ACC112 (cell line): ENCODE results near the gene LRWD1.

Experiments used
- H2AFZ ChIP-seq: fragments of 200-600 bp; sonication (generic); one replicate; pipeline ENCODE4 v1.6.0; 2017; ENCODE audit warnings: antibody characterized with exemption, low read length; ENCODE audit not compliant: unreplicated experiment
- H3K27ac ChIP-seq: fragments of 200-600 bp; sonication (generic); 2 replicates; pipeline ENCODE4 v1.5.1; 2014; ENCODE audit warnings: low read depth, mild to moderate bottlenecking, antibody characterized with exemption, low read length, moderate library complexity
- H3K27me3 ChIP-seq: fragments of 200-600 bp; sonication (generic); 2 replicates; pipeline ENCODE4 v1.6.1; 2014; ENCODE audit warnings: mild to moderate bottlenecking, antibody characterized with exemption, low read length, moderate library complexity, mixed read lengths; ENCODE audit not compliant: insufficient read depth
- H3K36me3 ChIP-seq: fragments of 200-600 bp; sonication (generic); 2 replicates; pipeline ENCODE4 v1.6.1; 2016; ENCODE audit warnings: mild to moderate bottlenecking, antibody characterized with exemption, low read length, moderate library complexity, mixed read lengths; ENCODE audit not compliant: insufficient read depth
- H3K4me1 ChIP-seq: fragments of 200-600 bp; sonication (generic); one replicate; pipeline ENCODE4 v1.6.1; 2016; ENCODE audit warnings: low read length, mixed read lengths; ENCODE audit not compliant: insufficient read depth, unreplicated experiment, control insufficient read depth
- H3K4me3 ChIP-seq: fragments of 200-600 bp; sonication (generic); 2 replicates; pipeline ENCODE4 v1.5.1; 2014; ENCODE audit warnings: mild to moderate bottlenecking, low read depth, low read length
- H3K79me2 ChIP-seq: fragments of 200-600 bp; sonication (generic); one replicate; pipeline ENCODE4 v1.6.0; 2016; ENCODE audit warnings: low read length; ENCODE audit not compliant: control insufficient read depth, unreplicated experiment, insufficient read depth

The LRWD1 gene

DNA sequence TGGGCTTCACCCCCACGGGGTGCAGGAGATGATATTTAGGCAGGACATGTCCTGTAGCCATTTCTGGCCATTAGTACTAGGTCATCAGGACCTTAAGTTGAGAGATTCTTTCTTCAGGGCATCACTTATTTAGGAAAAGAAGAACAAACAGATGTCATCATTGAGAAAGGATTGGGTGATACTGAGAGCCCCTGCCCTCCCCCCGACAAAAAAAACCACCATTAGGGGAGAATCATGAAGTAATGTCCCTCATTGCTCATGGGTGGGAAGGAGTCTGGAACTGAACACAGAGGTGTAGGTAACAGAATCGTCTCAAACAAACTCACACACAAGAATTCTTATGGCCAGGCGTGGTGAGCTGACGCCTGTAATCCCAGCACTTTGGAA, 37.8 kb upstream of the LRWD1 start:
- no peaks in the 10 kb centered on the region for H3K4me1 ChIP-seq
- no peak overlapping the region for H2AFZ ChIP-seq
- H3K27me3 ChIP-seq = no peaks in the 10 kb centered on the region
- H3K4me3 ChIP-seq = no peak overlapping the region
- H3K27ac ChIP-seq = no peak overlapping the region
- peaks cover 6% of the 10 kb centered on the region; the same call in 1 of the 2 replicates for H3K36me3 ChIP-seq
- H3K79me2 ChIP-seq = no peaks in the 10 kb centered on the region

DNA sequence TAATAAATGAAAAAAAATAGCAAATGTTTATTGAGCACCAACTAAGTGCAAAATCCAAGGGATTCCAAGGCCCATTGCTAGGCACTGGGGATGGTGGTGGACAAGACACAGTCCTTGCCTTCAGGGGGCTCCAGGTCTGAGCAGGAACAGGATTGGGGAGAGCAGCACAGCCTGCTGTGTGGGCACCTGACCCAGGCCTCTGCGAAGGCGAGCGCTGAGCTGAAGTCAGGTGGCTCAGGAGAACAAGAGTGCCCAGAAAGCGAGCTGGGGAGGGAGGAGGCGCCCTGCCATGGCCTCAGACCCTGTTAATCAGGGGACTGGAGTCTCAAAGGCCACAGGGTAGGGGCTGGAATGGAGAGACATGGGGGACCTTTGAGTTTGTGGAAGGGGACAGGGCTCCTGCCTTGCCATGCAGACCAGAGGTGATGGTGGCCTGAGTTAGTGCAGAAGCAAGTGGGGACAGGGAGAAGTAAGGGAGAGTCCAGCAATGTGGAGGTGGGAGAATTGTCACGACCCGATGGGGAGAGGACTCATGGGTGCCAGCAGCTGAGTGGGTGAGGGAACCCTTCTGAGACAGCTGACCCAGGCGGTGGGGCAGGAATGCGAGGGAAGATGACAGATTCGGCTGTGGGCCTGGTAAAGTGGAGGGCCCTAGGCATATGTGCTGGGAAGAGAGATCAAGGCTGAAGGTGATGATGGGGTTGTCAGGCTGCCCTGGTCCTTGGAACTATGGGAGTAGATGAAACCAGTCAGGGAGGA, 35.5 kb upstream of the LRWD1 start:
- Histone ChIP-seq H3K36me3 (peaks cover 6% of the 10 kb centered on the region; the same call in 1 of the 2 replicates), H3K27ac (no peak overlapping the region), H3K79me2 (peaks cover 4% of the 10 kb centered on the region), H2AFZ (no peak overlapping the region), H3K4me1 (peaks cover 6% of the 10 kb centered on the region), H3K27me3 (no peaks in the 10 kb centered on the region), H3K4me3 (no peak overlapping the region)

DNA sequence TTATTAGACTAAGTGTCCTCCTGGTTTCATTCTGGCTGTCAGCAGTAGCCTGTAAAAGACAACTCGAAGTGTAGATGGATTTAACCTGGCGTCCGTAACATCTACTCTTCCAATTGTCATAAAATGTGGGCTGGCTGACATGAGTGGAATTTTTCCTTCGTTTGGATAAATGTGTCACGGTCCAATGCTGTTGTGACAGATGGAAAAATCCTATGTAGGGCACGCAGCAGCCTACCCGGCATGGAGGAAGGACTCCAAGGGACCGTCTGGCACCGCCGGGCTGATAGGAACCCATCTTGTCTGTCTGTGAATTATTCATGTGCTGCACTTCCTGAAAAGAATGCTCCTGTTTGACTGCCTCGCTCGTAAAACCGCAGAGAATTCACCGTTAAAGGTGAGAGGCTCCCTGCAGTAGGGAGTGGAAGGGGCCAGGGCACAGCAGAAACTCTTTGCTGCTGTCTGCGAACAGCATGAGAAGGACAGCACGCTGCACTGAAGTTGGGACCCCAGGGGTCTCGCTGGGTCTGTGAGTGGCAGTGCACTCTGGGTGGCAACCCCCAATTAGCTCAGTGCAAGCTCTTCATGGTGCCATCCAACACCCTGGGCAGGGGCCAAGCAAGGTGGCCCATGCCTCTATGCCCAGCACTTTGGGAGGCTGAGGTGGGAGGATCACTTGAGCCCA, 33.0 kb upstream of the LRWD1 start:
- Histone ChIP-seq H3K36me3 (no peaks in the 10 kb centered on the region), H3K79me2 (peaks cover 14% of the 10 kb centered on the region), H2AFZ (no peak overlapping the region), H3K27ac (no peak overlapping the region), H3K4me3 (no peak overlapping the region), H3K4me1 (peaks cover 14% of the 10 kb centered on the region), H3K27me3 (no peaks in the 10 kb centered on the region)

- no peak overlapping the region for H3K27ac ChIP-seq
These were observed 32.2 kb upstream of the LRWD1 start for GRCh38 chr7:102432442-102433218.

DNA sequence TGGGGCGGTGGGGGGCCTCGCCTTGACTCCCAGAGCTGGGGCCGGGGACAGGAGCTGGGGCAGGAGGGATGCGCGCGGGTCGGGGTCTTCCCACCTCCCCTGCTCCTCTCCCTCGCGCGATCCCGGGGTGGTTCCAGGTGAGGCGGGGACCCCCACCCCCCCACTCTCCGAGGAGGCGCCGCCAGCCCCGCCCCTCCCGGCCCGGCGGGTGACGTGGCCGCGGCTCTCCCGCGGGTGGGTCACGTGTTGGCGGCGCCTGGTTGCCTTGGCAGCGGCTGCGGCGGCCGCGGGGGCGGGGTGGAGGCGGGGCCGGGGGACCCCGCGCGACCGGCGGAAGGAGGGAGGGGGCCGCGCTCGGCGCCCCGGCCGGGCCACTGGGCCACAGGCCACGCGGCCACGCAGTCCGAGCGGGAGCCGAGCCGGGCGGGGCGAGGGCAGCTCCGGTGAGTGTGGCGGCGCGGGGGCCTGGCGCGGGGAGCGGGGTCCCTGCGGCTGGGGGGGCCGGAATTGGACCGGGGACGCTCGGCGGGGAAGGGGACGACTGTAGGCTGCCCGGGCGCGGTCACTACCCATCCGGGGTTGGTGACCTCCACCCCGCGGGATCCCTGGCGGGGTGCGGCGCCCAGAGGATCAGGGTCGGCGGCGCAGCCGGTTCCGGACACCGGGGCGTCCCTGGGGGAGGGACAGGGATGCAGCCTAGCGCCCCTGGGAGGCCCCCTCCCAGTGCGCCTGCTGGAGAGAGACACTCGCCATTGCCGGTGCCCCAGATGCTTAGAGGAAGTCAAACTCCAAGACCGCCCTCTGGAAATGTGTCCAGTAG, 31.4 kb upstream of the LRWD1 start, which contains the start of gene ORAI2:
Gene ORAI2 (plus strand): TSS at position 357 of the 820 bp plus-strand sequence. CDS start 5,382 bp downstream, outside the sequence.
- Histone ChIP-seq H3K79me2 (peaks cover 14% of the 10 kb centered on the region), H3K27ac (peak within 1 kb of the TSS; percentile 19; the same call in 1 of the 2 replicates), H3K36me3 (no peaks in the 10 kb centered on the region), H2AFZ (peak within 1 kb of the TSS; percentile 96), H3K4me1 (peaks cover 14% of the 10 kb centered on the region), H3K27me3 (no peaks in the 10 kb centered on the region), H3K4me3 (peak within 1 kb of the TSS; percentile 97)

More at GRCh38 chr7:102432442-102433218, 32.2 kb upstream of the LRWD1 start:
- H3K36me3 ChIP-seq = no peaks in the 10 kb centered on the region
- peaks cover 14% of the 10 kb centered on the region for H3K4me1 ChIP-seq
- H3K4me3 ChIP-seq = peak overlapping the region; percentile 97
- H3K27me3 ChIP-seq = no peaks in the 10 kb centered on the region
- peaks cover 14% of the 10 kb centered on the region for H3K79me2 ChIP-seq
- H2AFZ ChIP-seq = peak overlapping the region; percentile 96

DNA sequence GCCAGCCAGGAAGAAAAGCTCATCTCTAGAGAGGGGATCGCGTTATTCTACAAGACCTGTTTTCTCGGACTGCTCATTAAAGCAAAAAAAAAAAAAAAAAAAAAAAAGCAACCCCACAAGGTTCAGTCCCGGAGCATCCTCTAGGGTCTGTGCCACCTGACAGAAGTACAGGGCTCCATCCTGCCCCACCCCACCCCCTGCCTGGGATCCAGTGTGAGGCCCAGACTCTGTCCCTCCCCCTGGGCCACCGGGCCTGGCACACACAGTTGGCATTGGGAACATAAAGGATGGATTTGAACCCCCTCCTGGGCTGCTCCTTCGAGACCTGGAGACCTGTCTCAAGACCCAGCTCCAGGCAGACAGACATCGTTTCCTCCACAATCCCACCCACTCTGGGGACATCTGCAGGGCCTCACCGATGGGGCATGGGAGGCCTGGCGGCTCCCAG, 30.7 kb upstream of the LRWD1 start:
- H3K4me1 ChIP-seq = peaks cover 14% of the 10 kb centered on the region
- H3K79me2 ChIP-seq = peaks cover 14% of the 10 kb centered on the region

GRCh38 chr7:102436118-102436517, 28.7 kb upstream of the LRWD1 start:
- H3K27me3 ChIP-seq = no peaks in the 10 kb centered on the region
- no peak overlapping the region for H2AFZ ChIP-seq
- no peak overlapping the region for H3K4me3 ChIP-seq
- peaks cover 14% of the 10 kb centered on the region for H3K79me2 ChIP-seq
- no peak overlapping the region for H3K27ac ChIP-seq
- peaks cover 26% of the 10 kb centered on the region for H3K4me1 ChIP-seq
- no peaks in the 10 kb centered on the region for H3K36me3 ChIP-seq

More for the DNA sequence above, 30.7 kb upstream of the LRWD1 start:
- Histone ChIP-seq H2AFZ (peak overlapping the region; percentile 96), H3K27me3 (no peaks in the 10 kb centered on the region), H3K27ac (no peak overlapping the region), H3K4me3 (peak overlapping the region; percentile 97), H3K36me3 (no peaks in the 10 kb centered on the region)

GRCh38 chr7:102439963-102440795, 24.6 kb upstream of the LRWD1 start:
- Histone ChIP-seq H2AFZ (no peak overlapping the region), H3K4me3 (no peak overlapping the region), H3K4me1 (peaks cover 12% of the 10 kb centered on the region), H3K27ac (peak overlapping the region; percentile 64), H3K36me3 (no peaks in the 10 kb centered on the region; the same call in 1 of the 2 replicates), H3K79me2 (peaks cover 2% of the 10 kb centered on the region), H3K27me3 (no peaks in the 10 kb centered on the region)

GRCh38 chr7:102444961-102445673, 19.7 kb upstream of the LRWD1 start:
- no peak overlapping the region for H3K27ac ChIP-seq
- H2AFZ ChIP-seq = no peak overlapping the region
- no peak overlapping the region for H3K4me3 ChIP-seq
- peaks cover 14% of the 10 kb centered on the region for H3K4me1 ChIP-seq
- no peaks in the 10 kb centered on the region; the same call in 1 of the 2 replicates for H3K36me3 ChIP-seq
- no peaks in the 10 kb centered on the region for H3K27me3 ChIP-seq
- H3K79me2 ChIP-seq = no peaks in the 10 kb centered on the region
